Effector memory CD4-positive, alpha-beta T cell (primary cell): ENCODE measurements around the gene DRC7.
"Not testable (repeated sequence)": the region's sequence is repeated elsewhere in the genome, so short reads cannot be mapped to it uniquely, and the experiment has no call there.

Source experiments
- DNase-seq, 3 donors: peaks; one replicate each; pipeline ENCODE4 v3.0.0-alpha.2; 2020
- H3K27ac ChIP-seq: 2 replicates; pipeline ENCODE4 v1.7.0; 2013; ENCODE audit warnings: mild to moderate bottlenecking, low read length, moderate library complexity; ENCODE audit not compliant: insufficient read depth, poor library complexity, severe bottlenecking
- H3K27me3 ChIP-seq: replicated peaks from 2 replicates; pipeline ENCODE4 v1.7.0; 2013; ENCODE audit warnings: mild to moderate bottlenecking, low read length; ENCODE audit not compliant: insufficient read depth, control insufficient read depth, poor library complexity, severe bottlenecking
- H3K36me3 ChIP-seq: 2 replicates; pipeline ENCODE4 v1.7.0; 2013; ENCODE audit warnings: mild to moderate bottlenecking, low read length, moderate library complexity; ENCODE audit not compliant: control insufficient read depth, insufficient read depth
- H3K4me1 ChIP-seq: 2 replicates; pipeline ENCODE4 v1.7.0; 2013; ENCODE audit warnings: low read length, mild to moderate bottlenecking; ENCODE audit not compliant: control insufficient read depth, insufficient read depth, poor library complexity, severe bottlenecking
- H3K4me3 ChIP-seq: 2 replicates; pipeline ENCODE4 v1.7.0; 2013; ENCODE audit warnings: low read length, low read depth, mild to moderate bottlenecking; ENCODE audit not compliant: insufficient read depth, poor library complexity, severe bottlenecking
- H3K9me3 ChIP-seq: 2 replicates; pipeline ENCODE4 v1.7.0; 2013; ENCODE audit warnings: mild to moderate bottlenecking, low read length, moderate library complexity; ENCODE audit not compliant: control insufficient read depth

Gene DRC7

GRCh38 chr16:57725976-57726375 lies 31.4 kb downstream of the DRC7 start:
- Histone ChIP-seq H3K27ac (no peak overlapping the region), H3K4me1 (no peaks in the 10 kb centered on the region), H3K9me3 (no peaks in the 10 kb centered on the region), H3K36me3 (no peaks in the 10 kb centered on the region), H3K4me3 (no peak overlapping the region), H3K27me3 (no peaks in the 10 kb centered on the region)
- no peak for DNase-seq

GRCh38 chr16:57726433-57726947 lies 31.9 kb downstream of the DRC7 start:
- Histone ChIP-seq H3K4me3 (no peak overlapping the region), H3K27me3 (no peaks in the 10 kb centered on the region), H3K9me3 (no peaks in the 10 kb centered on the region), H3K4me1 (no peaks in the 10 kb centered on the region), H3K36me3 (no peaks in the 10 kb centered on the region), H3K27ac (no peak overlapping the region)
- DNase-seq = no peak

- no peaks in the 10 kb centered on the region for H3K36me3 ChIP-seq
- DNase-seq = no peak
- no peaks in the 10 kb centered on the region for H3K9me3 ChIP-seq
- H3K4me3 ChIP-seq = no peak overlapping the region
- H3K4me1 ChIP-seq = no peaks in the 10 kb centered on the region
- H3K27ac ChIP-seq = no peak overlapping the region
- no peaks in the 10 kb centered on the region for H3K27me3 ChIP-seq
Measured at GRCh38 chr16:57727610-57728009, 33.0 kb downstream of the DRC7 start.

- no peak for DNase-seq
- Histone ChIP-seq H3K4me1 (no peaks in the 10 kb centered on the region), H3K27me3 (no peaks in the 10 kb centered on the region), H3K9me3 (no peaks in the 10 kb centered on the region), H3K36me3 (no peaks in the 10 kb centered on the region), H3K27ac (no peak overlapping the region), H3K4me3 (no peak overlapping the region)
Measured at GRCh38 chr16:57728336-57729181, 34.0 kb downstream of the DRC7 start.

- Histone ChIP-seq H3K9me3 (no peaks in the 10 kb centered on the region), H3K36me3 (no peaks in the 10 kb centered on the region), H3K27me3 (no peaks in the 10 kb centered on the region), H3K27ac (no peak overlapping the region), H3K4me1 (no peaks in the 10 kb centered on the region), H3K4me3 (no peak overlapping the region)
- no peak for DNase-seq
Measured at GRCh38 chr16:57729182-57729484, 34.5 kb downstream of the DRC7 start.

- H3K27me3 ChIP-seq, H3K4me3 ChIP-seq, H3K9me3 ChIP-seq, H3K4me1 ChIP-seq, DNase-seq, H3K27ac ChIP-seq, H3K36me3 ChIP-seq: not testable (repeated sequence)
Measured at GRCh38 chr16:57729852-57730251, 35.2 kb downstream of the DRC7 start.

GRCh38 chr16:57730771-57731730 lies 36.4 kb downstream of the DRC7 start:
- DNase-seq = no peak

DNA sequence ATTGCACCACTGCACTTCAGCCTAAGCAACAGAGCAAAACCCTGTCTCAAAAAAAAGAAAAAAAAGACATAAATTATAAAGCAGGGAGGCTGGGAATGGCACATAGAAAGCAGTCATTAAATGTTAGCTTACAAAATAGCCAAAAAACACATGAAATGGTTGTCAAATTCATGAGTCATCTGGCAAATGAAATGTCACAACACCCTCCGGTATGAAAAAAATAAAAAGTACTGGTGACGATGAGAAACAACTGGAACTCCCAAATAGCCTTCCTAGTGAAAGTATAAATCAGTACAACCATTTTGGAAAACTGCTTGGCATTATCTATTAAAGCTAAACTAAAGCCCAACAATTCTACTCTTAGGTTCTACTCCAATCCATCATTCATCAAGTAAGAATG lies 37.4 kb downstream of the DRC7 start:
- H3K36me3 ChIP-seq = no peaks in the 10 kb centered on the region
- H3K4me1 ChIP-seq = peaks cover 9% of the 10 kb centered on the region
- no peak for DNase-seq
- no peak overlapping the region for H3K4me3 ChIP-seq
- no peaks in the 10 kb centered on the region for H3K27me3 ChIP-seq
- H3K27ac ChIP-seq = no peak overlapping the region
- no peaks in the 10 kb centered on the region for H3K9me3 ChIP-seq

More at GRCh38 chr16:57730771-57731730, 36.4 kb downstream of the DRC7 start:
- Histone ChIP-seq H3K27ac (no peak overlapping the region), H3K4me3 (no peak overlapping the region), H3K4me1 (no peaks in the 10 kb centered on the region), H3K36me3 (no peaks in the 10 kb centered on the region), H3K27me3 (no peaks in the 10 kb centered on the region), H3K9me3 (no peaks in the 10 kb centered on the region)

DNA sequence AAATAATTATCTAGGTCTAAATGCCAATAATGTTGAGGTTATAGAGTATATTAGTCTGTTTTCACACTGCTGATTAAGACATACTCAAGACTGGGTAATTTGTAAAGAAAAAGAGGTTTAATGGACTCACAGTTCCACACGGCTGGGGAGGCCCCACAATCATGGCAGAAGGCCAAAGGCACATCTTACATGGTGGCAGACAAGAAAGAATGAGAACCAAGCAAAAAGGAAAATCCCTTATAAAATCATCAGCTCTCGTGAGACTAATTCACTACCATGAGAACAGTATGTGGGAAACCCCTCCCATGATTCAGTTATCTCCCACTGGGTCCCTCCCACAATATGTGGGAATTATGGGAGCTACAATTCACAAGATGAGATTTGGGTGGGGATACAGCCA lies 38.1 kb downstream of the DRC7 start:
- Histone ChIP-seq H3K4me1 (peaks cover 10% of the 10 kb centered on the region), H3K36me3 (no peaks in the 10 kb centered on the region), H3K27ac (no peak overlapping the region), H3K9me3 (no peaks in the 10 kb centered on the region), H3K27me3 (no peaks in the 10 kb centered on the region), H3K4me3 (no peak overlapping the region)
- DNase-seq = no peak
